ENCODE results near the gene DCTPP1. TPM values are rescaled to one million over a fixed set of nuclear protein-coding genes. Genes with fewer than 3 reads are reported as not detected.

The DCTPP1 gene
- total and polyA plus RNA-seq, 9 of the 15 experiments (the other 6 are each of a cell fraction or from before 2014, with no cell fraction given) = 45.0 to 132 (median 80.6) TPM

DNA sequence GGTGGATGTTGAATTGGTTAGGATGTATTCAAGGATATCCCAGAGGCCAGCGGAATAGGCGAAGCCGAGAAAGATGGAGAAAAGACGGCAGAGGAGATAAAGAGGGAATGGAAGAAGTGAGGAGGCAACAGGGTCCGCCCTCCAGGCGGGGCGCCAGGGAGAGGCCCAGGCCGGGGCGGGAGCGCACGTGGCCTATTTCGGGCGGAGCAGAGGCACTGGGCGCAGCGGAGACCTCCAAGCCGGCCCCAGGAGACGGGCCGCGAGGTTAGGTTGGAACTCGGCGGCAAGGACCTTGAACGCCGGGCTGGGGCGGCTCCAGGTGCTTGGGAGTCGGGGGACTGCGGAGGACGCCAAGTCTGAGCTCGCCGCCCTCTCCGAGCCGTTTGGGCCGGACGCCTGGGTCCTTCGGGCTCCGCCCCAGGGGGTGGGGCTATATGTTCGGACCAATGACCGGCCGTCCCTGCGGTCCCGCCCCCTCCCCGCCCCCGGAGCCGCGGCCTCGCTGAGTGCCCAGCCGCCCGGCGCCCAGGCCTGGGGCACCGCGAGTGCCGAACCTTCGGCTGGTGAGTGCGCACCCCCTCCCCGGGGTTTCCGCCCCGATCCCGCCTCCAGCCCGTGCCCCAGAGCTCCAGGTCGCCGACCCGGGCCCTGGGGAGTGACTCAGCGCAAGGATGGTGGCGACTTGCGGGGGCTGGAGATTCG is 22.6 kb downstream of the DCTPP1 start, which contains the start of gene ZNF771 (continued):
- TF ChIP-seq ZHX1 (conservative IDR thresholded peaks at IDR 0.05; ENCODE audit: low read length) = no peak
- TF ChIP-seq FOXA1 (IDR thresholded peaks at IDR 0.05; ENCODE audit: borderline replicate concordance) = no peak
- no peak for TF ChIP-seq ZNF197 (CRISPR knock-in tag; IDR thresholded peaks at IDR 0.05; ENCODE audit: low read depth)
- no peak for TF ChIP-seq ZNF77 (CRISPR knock-in tag; IDR thresholded peaks at IDR 0.05)
- no peak for TF ChIP-seq ELK1 (CRISPR knock-in tag; IDR thresholded peaks at IDR 0.05)
- TF ChIP-seq, protein P1, sequence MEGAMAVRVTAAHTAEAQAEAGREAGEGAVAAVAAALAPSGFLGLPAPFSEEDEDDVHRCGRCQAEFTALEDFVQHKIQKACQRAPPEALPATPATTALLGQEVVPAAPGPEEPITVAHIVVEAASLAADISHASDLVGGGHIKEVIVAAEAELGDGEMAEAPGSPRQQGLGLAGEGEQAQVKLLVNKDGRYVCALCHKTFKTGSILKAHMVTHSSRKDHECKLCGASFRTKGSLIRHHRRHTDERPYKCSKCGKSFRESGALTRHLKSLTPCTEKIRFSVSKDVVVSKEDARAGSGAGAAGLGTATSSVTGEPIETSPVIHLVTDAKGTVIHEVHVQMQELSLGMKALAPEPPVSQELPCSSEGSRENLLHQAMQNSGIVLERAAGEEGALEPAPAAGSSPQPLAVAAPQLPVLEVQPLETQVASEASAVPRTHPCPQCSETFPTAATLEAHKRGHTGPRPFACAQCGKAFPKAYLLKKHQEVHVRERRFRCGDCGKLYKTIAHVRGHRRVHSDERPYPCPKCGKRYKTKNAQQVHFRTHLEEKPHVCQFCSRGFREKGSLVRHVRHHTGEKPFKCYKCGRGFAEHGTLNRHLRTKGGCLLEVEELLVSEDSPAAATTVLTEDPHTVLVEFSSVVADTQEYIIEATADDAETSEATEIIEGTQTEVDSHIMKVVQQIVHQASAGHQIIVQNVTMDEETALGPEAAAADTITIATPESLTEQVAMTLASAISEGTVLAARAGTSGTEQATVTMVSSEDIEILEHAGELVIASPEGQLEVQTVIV (CRISPR knock-in tag; IDR thresholded peaks at IDR 0.05; ENCODE audit: borderline replicate concordance) = no peak
- TF ChIP-seq SP1 (CRISPR knock-in tag; IDR thresholded peaks at IDR 0.05) = peak; percentile 92
- no peak for TF ChIP-seq RERE (CRISPR knock-in tag; IDR thresholded peaks at IDR 0.05; ENCODE audit: borderline replicate concordance)
- TF ChIP-seq MCM3 (IDR thresholded peaks at IDR 0.05) = no peak
- TF ChIP-seq DIDO1 (tag; IDR thresholded peaks at IDR 0.05; ENCODE audit: low read depth) = no peak; the same call in 1 of the 2 replicates
- TF ChIP-seq, protein P2, sequence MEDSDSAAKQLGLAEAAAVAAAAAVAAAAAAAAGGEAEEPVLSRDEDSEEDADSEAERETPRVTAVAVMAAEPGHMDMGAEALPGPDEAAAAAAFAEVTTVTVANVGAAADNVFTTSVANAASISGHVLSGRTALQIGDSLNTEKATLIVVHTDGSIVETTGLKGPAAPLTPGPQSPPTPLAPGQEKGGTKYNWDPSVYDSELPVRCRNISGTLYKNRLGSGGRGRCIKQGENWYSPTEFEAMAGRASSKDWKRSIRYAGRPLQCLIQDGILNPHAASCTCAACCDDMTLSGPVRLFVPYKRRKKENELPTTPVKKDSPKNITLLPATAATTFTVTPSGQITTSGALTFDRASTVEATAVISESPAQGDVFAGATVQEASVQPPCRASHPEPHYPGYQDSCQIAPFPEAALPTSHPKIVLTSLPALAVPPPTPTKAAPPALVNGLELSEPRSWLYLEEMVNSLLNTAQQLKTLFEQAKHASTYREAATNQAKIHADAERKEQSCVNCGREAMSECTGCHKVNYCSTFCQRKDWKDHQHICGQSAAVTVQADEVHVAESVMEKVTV (CRISPR knock-in tag; IDR thresholded peaks at IDR 0.05) = no peak
- TF ChIP-seq NUFIP1 (IDR thresholded peaks at IDR 0.05; ENCODE audit: partially characterized antibody) = no peak
- no peak for TF ChIP-seq OTX1 (CRISPR knock-in tag; IDR thresholded peaks at IDR 0.05)

Data from K562 (cell line).